ENCODE measurements around the gene ATP8B2.

ATP8B2 gene

GRCh38 chr1:154400381-154400801 is 75.1 kb downstream of the ATP8B2 start:
- no peak for DNase-seq
